Right cardiac atrium (tissue), 5 donors: ENCODE measurements around the gene DPH3. TPM values are rescaled to one million over a fixed set of nuclear protein-coding genes. Genes with fewer than 3 reads are reported as not detected.

Experiments used
- ATAC-seq, 2 donors: fragments of 200-7000 bp; cut with Tn5 transposase; one replicate each; pipeline versions ENCODE4 v1.8.0 to v1.9.1; 2020; ENCODE audit warnings: moderate library complexity in 2 of 2, mild to moderate bottlenecking in 1 of 2
- DNase-seq, 3 donors: peaks; one replicate each; pipeline ENCODE4 v3.0.0-alpha.2; 2020
- H3K27ac ChIP-seq: one replicate; pipeline ENCODE4 v1.5.1; 2013; ENCODE audit warnings: mild to moderate bottlenecking, low read length, control low read depth, moderate library complexity
- H3K27me3 ChIP-seq: one replicate; pipeline ENCODE4 v1.6.1; 2013; ENCODE audit not compliant: control insufficient read depth, insufficient read depth
- H3K4me1 ChIP-seq: one replicate; pipeline ENCODE4 v1.6.1; 2013; ENCODE audit warnings: low read length; ENCODE audit not compliant: control insufficient read depth, insufficient read depth
- H3K4me3 ChIP-seq: one replicate; pipeline ENCODE4 v1.5.1; 2013; ENCODE audit warnings: low read length, control low read depth
- H3K9me3 ChIP-seq: one replicate; pipeline ENCODE4 v1.6.1; 2013; ENCODE audit warnings: low read length; ENCODE audit not compliant: control insufficient read depth
- WGBS: extraction: QIAGEN DNeasy Blood & Tissue Kit; methylation state at CpG from one replicate; pipeline ENCODE4 v1.1.7; 2013; 5-methylcytosine and 5-hydroxymethylcytosine counted together
- intact Hi-C, 4 donors: fragments of 100-400 bp; cut with DNase I; formaldehyde crosslinking; loops; one replicate each; pipeline versions ENCODE4 v1.11.0 to v1.14.0; 2022 to 2023
- polyA plus RNA-seq: library from polyadenylated mRNA; stranded (reverse); fragments of 200-250 nt; gene quantifications from one replicate; pipeline ENCODE4 v1.2.3, GENCODE V29; 2013
- total RNA-seq, 4 donors: library from RNA; stranded (reverse); fragmentation: NEBNext Ultra II Directional; extraction: Animal tissue kit (Norgen Biotek cat#: 25700); gene quantifications; one replicate each; pipeline ENCODE4 v1.2.1, GENCODE V29; 2021
- donor health status: healthy with polysubstance abuse.
- donor health status: DM: no; HTN: yes; CAD: no.
- donor health status: DM: no; HTN: no; CAD: no.
- donor health status: DM: no; HTN: yes; CAD: no; lungs with severe emphysema.
- donor health status: DM: yes; HTN: yes; CAD: no.

The DPH3 gene
- total and polyA plus RNA-seq, 5 donors = 14.7 to 24.2 (median 21.2) TPM

DNA sequence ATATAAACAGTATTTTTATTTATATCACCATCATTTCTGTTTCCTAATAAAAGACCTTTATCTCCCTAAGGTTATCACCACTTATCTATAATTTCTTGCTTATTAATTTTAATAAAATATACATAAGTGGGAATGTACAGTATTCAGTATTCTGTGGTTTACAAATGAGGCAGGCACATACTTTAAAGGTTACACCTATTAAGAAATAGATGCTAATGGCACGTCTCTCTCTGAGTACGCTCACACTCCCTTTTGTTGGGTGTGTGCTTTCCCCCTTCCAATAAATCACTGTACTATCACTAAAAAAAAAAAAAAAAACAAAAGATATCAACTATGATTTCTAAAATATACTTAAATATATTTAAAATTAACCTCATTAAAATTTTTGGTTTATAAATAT is 9.1 kb upstream of the DPH3 start:
- H3K27me3 ChIP-seq = no peaks in the 10 kb centered on the region
- intact Hi-C loops = no loop called here

DNA sequence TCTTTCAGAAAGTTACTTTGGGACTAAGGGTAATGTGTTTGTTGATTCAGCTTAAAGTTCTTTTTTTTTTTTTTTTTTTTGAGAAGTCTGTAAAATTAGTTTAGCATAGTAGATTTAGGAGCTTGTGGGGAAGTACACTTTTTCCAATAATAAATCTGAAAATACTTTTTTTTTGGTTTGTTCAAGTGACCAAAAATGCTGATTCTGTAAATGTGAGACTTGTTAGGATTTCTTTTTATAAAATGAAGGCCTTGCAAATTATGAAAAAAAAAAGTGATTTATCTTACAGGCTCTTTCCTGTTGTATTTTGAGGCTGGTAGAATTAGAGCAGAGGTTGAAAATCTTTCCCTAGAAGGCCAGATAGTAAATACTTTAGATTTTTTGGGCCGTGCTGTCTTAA is 7.8 kb upstream of the DPH3 start:
- no peaks in the 10 kb centered on the region for H3K27me3 ChIP-seq
- H3K4me3 ChIP-seq = no peak overlapping the region
- DNase-seq (no peak), ATAC-seq (no peak)
- H3K9me3 ChIP-seq = no peaks in the 10 kb centered on the region
- no peak overlapping the region for H3K27ac ChIP-seq
- H3K4me1 ChIP-seq = peaks cover 2% of the 10 kb centered on the region
- intact Hi-C loops = no loop called here
- WGBS = 68% methylated on average over 1 of the region's 1 CpG

More for the DNA sequence above, 9.1 kb upstream of the DPH3 start:
- DNase-seq (no peak), ATAC-seq (no peak)
- Histone ChIP-seq H3K27ac (no peak overlapping the region), H3K4me3 (no peak overlapping the region), H3K4me1 (peaks cover 2% of the 10 kb centered on the region), H3K9me3 (no peaks in the 10 kb centered on the region)
- WGBS = 95% methylated on average over 2 of the region's 2 CpGs

DNA sequence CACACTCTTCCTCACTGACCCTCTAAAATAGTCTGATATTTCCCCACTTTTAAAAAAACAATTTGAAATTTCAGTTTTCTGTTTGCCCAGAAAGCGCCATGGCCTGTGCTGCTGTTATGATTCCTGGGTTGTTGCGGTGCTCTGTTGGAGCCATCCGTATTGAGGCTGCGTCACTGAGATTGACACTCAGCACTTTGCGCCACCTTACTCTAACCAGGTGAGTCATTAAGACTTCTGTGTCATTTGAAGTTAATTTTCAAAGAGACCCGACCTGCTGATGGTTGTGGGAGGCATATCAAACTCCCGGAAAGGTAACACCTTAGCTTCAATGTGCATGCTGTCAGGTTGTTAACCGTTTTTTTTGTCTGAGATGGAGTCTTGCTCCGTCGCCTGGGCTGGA is 6.1 kb upstream of the DPH3 start:
- Histone ChIP-seq H3K27me3 (no peaks in the 10 kb centered on the region), H3K4me1 (no peaks in the 10 kb centered on the region), H3K4me3 (no peak overlapping the region), H3K27ac (no peak overlapping the region), H3K9me3 (no peaks in the 10 kb centered on the region)
- 96% methylated on average over 10 of the region's 10 CpGs for WGBS
- ATAC-seq (no peak), DNase-seq (no peak)
- intact Hi-C loops = no loop called here

DNA sequence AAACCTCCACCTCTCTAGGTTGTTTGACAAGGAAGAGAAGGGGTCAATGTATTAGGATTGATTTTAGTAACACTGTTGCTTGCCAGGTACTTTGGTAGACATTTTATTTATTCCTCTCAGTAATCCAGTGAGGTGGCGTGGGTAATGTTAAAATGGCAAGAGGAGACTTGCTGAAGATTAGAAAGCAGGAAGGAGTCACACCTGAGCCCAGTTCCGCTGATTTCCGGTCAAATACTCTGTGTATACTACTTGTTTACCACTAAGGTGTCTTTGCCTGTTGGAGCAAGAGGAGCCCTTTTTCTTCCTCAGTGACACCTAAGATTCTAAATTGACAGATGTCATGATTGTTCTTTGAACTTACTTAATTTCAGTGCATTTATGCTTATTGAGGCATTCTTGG is 2.0 kb upstream of the DPH3 start:
- intact Hi-C loops = loop anchor here in 1 of 4 donors (5.0 kb wide), 1 partner anchor 286 kb away; no protein-coding TSS in a partner anchor
- Histone ChIP-seq H3K9me3 (no peaks in the 10 kb centered on the region), H3K4me3 (no peak overlapping the region), H3K27ac (no peak overlapping the region), H3K27me3 (no peaks in the 10 kb centered on the region), H3K4me1 (peaks cover 3% of the 10 kb centered on the region)
- no peak for DNase-seq
- ATAC-seq = no peak
- whole genome bisulfite sequencing = 81% methylated on average over 3 of the region's 3 CpGs

DNA sequence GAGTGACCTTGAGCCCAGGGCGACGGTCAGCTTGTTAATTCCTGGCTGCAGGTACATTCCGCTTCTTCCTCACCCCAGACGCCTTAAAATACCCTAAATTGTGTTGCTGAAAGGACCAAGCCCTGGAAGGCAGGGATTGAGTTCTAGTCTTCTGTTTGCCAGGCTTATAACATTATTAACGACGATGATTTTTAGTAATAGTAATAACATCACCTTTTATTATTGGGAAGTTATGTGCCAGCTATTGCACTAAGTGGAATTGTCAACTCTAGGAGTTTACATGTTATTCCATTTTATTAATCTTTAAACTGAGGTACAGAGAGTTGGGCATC is 678 bp upstream of the DPH3 start:
- Histone ChIP-seq H3K27ac (peak overlapping the region; percentile 94), H3K27me3 (no peaks in the 10 kb centered on the region), H3K4me1 (peaks cover 3% of the 10 kb centered on the region), H3K4me3 (peak overlapping the region; percentile 80), H3K9me3 (no peaks in the 10 kb centered on the region)
- ATAC-seq (no peak), DNase-seq (no peak)
- intact Hi-C loops = loop anchor here in 1 of 4 donors (5.0 kb wide), 1 partner anchor 287 kb away; no protein-coding TSS in a partner anchor
- WGBS = under 1% methylated on average over 6 of the region's 6 CpGs

DNA sequence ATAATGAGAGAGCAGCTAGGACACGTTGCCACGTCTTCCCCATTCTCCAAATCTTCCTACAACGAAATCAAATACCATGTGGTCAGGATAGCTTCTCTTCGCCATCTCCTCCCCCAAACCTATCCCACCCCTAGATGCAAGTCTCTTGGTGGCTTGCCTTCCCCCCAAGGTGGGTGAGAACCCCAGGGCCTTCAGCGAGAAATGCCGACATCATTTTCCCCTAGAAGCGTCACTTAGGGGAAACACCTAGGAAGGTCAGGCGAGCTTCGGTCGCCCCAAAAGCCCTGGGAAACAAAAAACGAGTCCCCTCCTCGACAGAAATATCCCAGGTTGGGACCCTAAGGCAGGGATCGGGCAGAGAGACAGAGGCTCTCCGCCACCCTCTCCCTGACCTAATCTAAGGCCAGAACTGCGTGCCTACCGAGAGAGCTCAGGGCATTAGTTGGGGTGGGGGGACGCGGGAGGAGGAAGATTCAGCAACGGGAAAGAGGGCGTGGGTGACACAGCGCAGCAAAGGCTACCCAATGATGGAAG is 502 bp downstream of the DPH3 start:
- H3K27ac ChIP-seq = peak overlapping the region; percentile 63
- under 1% methylated on average over 21 of the region's 21 CpGs for WGBS
- H3K4me3 ChIP-seq = peak overlapping the region; percentile 84
- peaks cover 3% of the 10 kb centered on the region for H3K4me1 ChIP-seq
- ATAC-seq (no peak), DNase-seq (no peak)
- no peaks in the 10 kb centered on the region for H3K9me3 ChIP-seq
- H3K27me3 ChIP-seq = no peaks in the 10 kb centered on the region
- intact Hi-C loops = no loop called here

DNA sequence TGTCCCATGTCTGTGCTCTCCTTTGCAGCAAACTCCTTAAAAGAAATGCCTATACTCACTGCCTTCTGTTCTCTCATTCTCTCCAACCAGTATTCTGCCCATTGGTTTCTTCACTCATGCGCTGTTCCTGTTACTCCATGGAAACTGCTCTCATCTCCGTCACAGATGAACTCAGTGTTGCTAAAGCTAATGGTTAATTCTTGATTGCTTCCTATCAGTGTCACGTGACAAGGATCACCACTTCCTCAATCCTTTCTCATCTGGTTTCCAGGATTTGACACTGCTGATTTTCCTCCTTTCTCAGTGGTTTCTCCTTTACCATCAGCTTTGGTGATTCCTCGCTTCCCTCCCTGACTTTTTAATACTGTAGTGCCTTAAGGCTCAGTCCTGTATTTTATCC is 2.6 kb downstream of the DPH3 start:
- H3K27ac ChIP-seq = no peak overlapping the region
- 64% methylated on average over 4 of the region's 4 CpGs for WGBS
- H3K27me3 ChIP-seq = no peaks in the 10 kb centered on the region
- ATAC-seq (no peak), DNase-seq (no peak)
- no peaks in the 10 kb centered on the region for H3K9me3 ChIP-seq
- intact Hi-C loops = no loop called here
- no peak overlapping the region for H3K4me3 ChIP-seq
- peaks cover 3% of the 10 kb centered on the region for H3K4me1 ChIP-seq

DNA sequence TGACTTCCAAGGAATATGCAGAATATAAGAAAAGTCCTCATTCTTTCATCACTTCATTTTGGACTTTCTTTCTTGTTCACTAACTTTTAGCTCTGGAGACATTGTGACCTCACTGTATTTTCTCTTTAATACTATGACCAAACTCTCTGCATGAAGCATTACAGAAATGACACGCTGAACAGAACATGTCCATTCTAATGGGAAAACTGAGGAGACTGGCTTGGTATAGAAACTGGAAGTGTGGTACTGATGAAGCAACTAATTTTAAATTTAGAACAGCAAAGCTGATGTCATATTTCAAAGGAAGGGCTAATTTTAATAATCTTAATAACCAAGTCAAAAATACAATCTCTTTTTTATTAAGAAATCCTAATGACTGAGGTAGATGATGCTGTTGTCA is 4.7 kb downstream of the DPH3 start:
- H3K4me3 ChIP-seq = no peak overlapping the region
- intact Hi-C loops = no loop called here
- WGBS = 84% methylated on average over 1 of the region's 1 CpG
- H3K9me3 ChIP-seq = no peaks in the 10 kb centered on the region
- H3K27me3 ChIP-seq = no peaks in the 10 kb centered on the region
- DNase-seq (no peak), ATAC-seq (no peak)
- peaks cover 3% of the 10 kb centered on the region for H3K4me1 ChIP-seq
- H3K27ac ChIP-seq = no peak overlapping the region

DNA sequence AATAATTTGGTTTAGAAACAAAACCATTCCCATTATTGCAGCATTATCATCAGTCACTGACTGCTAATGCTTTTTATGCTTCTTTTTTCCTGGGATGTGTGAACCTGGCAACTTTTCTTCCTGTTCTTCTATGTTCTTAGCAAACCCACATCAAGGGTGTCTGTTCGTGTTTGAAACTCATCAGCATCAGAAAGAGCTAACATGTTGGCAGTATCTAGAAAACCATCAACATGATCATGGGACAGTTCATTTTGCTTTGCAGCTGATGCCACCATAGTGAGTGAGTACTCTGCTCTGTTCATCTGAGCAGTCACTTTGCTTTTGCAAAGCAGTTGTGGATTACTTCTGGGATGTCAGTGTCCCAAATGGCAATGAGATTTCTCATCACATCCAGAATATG is 5.9 kb downstream of the DPH3 start:
- H3K27ac ChIP-seq = no peak overlapping the region
- WGBS = 76% methylated on average over 1 of the region's 1 CpG
- intact Hi-C loops = no loop called here
- H3K4me1 ChIP-seq = peaks cover under 1% of the 10 kb centered on the region
- H3K4me3 ChIP-seq = no peak overlapping the region
- H3K9me3 ChIP-seq = no peaks in the 10 kb centered on the region
- DNase-seq = no peak
- no peaks in the 10 kb centered on the region for H3K27me3 ChIP-seq
- no peak for ATAC-seq

DNA sequence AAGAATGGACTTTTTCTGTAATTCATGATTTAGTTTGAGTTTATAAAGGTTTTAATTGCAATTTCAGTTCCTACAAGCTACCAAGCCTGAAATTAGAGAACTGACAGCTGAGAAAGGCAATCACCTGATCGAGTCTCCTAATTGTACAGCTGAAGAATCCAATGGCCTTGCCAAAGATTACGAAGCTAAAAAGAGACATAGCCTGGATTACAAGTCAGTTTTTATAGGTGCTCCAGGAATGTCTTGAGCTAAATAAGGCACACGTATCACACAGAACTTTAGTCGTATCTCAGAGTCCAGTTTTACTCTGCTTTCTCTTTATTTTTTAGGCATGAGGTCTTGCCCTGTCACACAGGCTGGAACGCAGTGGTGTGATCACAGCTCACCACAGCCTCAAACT is 6.6 kb downstream of the DPH3 start:
- H3K27me3 ChIP-seq = no peaks in the 10 kb centered on the region
- H3K9me3 ChIP-seq = no peaks in the 10 kb centered on the region
- ATAC-seq (no peak), DNase-seq (no peak)
- H3K27ac ChIP-seq = no peak overlapping the region
- no peaks in the 10 kb centered on the region for H3K4me1 ChIP-seq
- intact Hi-C loops = no loop called here
- 71% methylated on average over 5 of the region's 5 CpGs for WGBS
- H3K4me3 ChIP-seq = no peak overlapping the region

DNA sequence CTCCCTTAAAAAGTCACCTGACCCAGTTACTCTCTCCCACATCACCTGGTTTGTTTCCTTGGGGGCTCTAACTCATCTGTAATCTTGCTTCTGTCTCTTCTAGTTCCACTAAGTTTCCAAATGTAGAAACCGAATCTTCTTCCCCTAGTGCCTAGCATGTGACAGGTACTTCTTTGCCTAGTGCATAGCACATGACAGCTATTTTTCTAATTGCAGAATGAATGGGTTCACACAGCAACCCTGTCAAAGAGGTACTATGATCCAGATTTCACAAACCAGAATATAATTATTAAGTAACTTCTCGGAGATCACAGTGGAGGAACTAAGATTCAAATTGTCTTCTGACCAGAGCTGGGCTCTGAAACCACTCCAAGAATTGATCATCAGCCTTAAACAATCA is 7.4 kb downstream of the DPH3 start:
- Histone ChIP-seq H3K27me3 (no peaks in the 10 kb centered on the region), H3K27ac (no peak overlapping the region), H3K9me3 (no peaks in the 10 kb centered on the region), H3K4me3 (no peak overlapping the region), H3K4me1 (peaks cover 3% of the 10 kb centered on the region)
- no peak for DNase-seq
- WGBS = 83% methylated on average over 2 of the region's 2 CpGs
- intact Hi-C loops = no loop called here
- no peak for ATAC-seq

DNA sequence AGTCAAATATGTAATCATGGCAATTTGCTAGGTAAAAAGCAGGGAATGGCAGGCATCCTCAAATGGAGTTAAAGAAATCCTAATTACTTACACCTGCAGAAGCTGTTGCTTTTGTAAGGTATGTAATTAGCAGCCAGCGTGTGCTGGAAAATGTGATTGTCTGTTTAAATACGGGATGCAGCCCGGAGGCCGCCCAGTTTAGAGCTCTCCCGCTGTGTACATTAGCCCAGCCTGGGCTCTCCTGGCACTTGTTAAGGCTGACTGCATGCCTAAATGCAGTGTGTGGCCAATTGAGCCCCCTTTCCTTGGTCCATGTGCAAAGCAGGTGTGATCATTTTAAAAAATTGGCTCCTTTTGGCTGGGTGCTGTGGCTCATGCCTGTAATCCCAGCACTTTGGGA is 9.0 kb downstream of the DPH3 start:
- DNase-seq (no peak), ATAC-seq (no peak)
- Histone ChIP-seq H3K27me3 (no peaks in the 10 kb centered on the region), H3K4me3 (no peak overlapping the region), H3K27ac (no peak overlapping the region), H3K9me3 (no peaks in the 10 kb centered on the region), H3K4me1 (peaks cover 3% of the 10 kb centered on the region)
- 92% methylated on average over 5 of the region's 5 CpGs for WGBS
- intact Hi-C loops = no loop called here
